ENCODE measurements around the gene FEZ2.

The FEZ2 gene

GRCh38 chr2:36597532-36598377 lies at the start of gene FEZ2:
FEZ2 (minus strand) TSS chr2:36598168; CDS start chr2:36598142, 26 bp downstream.
- H3K4me3 ChIP-seq (ENCODE audit: control insufficient read depth, low read depth, low read length) = peak within 1 kb of the TSS; percentile 76
- no peak for TF ChIP-seq CTCF (IDR thresholded peaks at IDR 0.05; ENCODE audit: control insufficient read depth, insufficient read depth, low read depth, low read length, missing control alignments)
- no peak for DNase-seq (ENCODE audit: low read depth)

- TF ChIP-seq CTCF (IDR thresholded peaks at IDR 0.05; ENCODE audit: control insufficient read depth, insufficient read depth, low read depth, low read length, missing control alignments) = no peak
- H3K4me3 ChIP-seq (ENCODE audit: control insufficient read depth, low read depth, low read length) = no peak overlapping the region
- no peak for DNase-seq (ENCODE audit: low read depth)
Measured at GRCh38 chr2:36634981-36635597, 37.1 kb upstream of the FEZ2 start.

GRCh38 chr2:36633470-36634092 lies 35.6 kb upstream of the FEZ2 start:
- TF ChIP-seq CTCF (IDR thresholded peaks at IDR 0.05; ENCODE audit: control insufficient read depth, insufficient read depth, low read depth, low read length, missing control alignments) = no peak
- no peak overlapping the region for H3K4me3 ChIP-seq (ENCODE audit: control insufficient read depth, low read depth, low read length)
- DNase-seq (ENCODE audit: low read depth) = no peak

- no peak for TF ChIP-seq CTCF (IDR thresholded peaks at IDR 0.05; ENCODE audit: control insufficient read depth, insufficient read depth, low read depth, low read length, missing control alignments)
- H3K4me3 ChIP-seq (ENCODE audit: control insufficient read depth, low read depth, low read length) = no peak overlapping the region
- no peak for DNase-seq (ENCODE audit: low read depth)
Measured at GRCh38 chr2:36626756-36627155, 28.8 kb upstream of the FEZ2 start.

GRCh38 chr2:36626071-36626470 lies 28.1 kb upstream of the FEZ2 start:
- TF ChIP-seq CTCF (IDR thresholded peaks at IDR 0.05; ENCODE audit: control insufficient read depth, insufficient read depth, low read depth, low read length, missing control alignments) = no peak
- H3K4me3 ChIP-seq (ENCODE audit: control insufficient read depth, low read depth, low read length) = no peak overlapping the region
- DNase-seq (ENCODE audit: low read depth) = no peak

- TF ChIP-seq CTCF (IDR thresholded peaks at IDR 0.05; ENCODE audit: control insufficient read depth, insufficient read depth, low read depth, low read length, missing control alignments) = no peak
- no peak for DNase-seq (ENCODE audit: low read depth)
- H3K4me3 ChIP-seq (ENCODE audit: control insufficient read depth, low read depth, low read length) = no peak overlapping the region
Measured at GRCh38 chr2:36625304-36625703, 27.3 kb upstream of the FEZ2 start.

Measured in AG09309 (cell line).